Small intestine (tissue), 7 donors: ENCODE data around the gene LRRTM4. TPM values are rescaled to one million over a fixed set of nuclear protein-coding genes. Genes with fewer than 3 reads are reported as not detected.

Experiments
- DNase-seq, 2 donors: peaks; one replicate each; pipeline versions ENCODE4 v3.0.0 to v3.0.0-alpha.2; 2013
- FAIRE-seq: peaks from 2 replicates; lab custom pipeline; 2012; peaks lifted over from hg19 to GRCh38; lab: Jason Lieb, UNC
- H3K27ac ChIP-seq, 3 donors: one replicate each; pipeline ENCODE4 v1.5.1; 2013; ENCODE audit warnings: low read length in 2 of 3, mild to moderate bottlenecking in 2 of 3, control low read depth in 1 of 3, inconsistent platforms in 1 of 3, low read depth in 1 of 3, moderate library complexity in 1 of 3
- H3K27me3 ChIP-seq, 3 donors: one replicate each; pipeline ENCODE4 v1.6.1; 2013; ENCODE audit warnings: low read length in 3 of 3, inconsistent platforms in 1 of 3; ENCODE audit not compliant: control insufficient read depth in 3 of 3, insufficient read depth in 3 of 3
- H3K36me3 ChIP-seq, 3 donors: one replicate each; pipeline ENCODE4 v1.6.1; 2013; ENCODE audit warnings: low read length in 3 of 3, inconsistent platforms in 1 of 3, low read depth in 1 of 3, mild to moderate bottlenecking in 1 of 3, moderate library complexity in 1 of 3; ENCODE audit not compliant: control insufficient read depth in 3 of 3, insufficient read depth in 2 of 3
- H3K4me1 ChIP-seq, 3 donors: one replicate each; pipeline ENCODE4 v1.6.1; 2013; ENCODE audit warnings: low read length in 2 of 3, inconsistent platforms in 1 of 3, low read depth in 1 of 3, mild to moderate bottlenecking in 1 of 3, moderate library complexity in 1 of 3; ENCODE audit not compliant: control insufficient read depth in 3 of 3, insufficient read depth in 2 of 3
- H3K4me3 ChIP-seq, 3 donors: one replicate each; pipeline ENCODE4 v1.5.1; 2013; ENCODE audit warnings: low read length in 3 of 3, control low read depth in 1 of 3, inconsistent platforms in 1 of 3, low read depth in 1 of 3, mild to moderate bottlenecking in 1 of 3, moderate library complexity in 1 of 3
- H3K9me3 ChIP-seq, 2 donors: one replicate each; pipeline ENCODE4 v1.6.1; 2013; ENCODE audit warnings: low read depth in 1 of 2, low read length in 1 of 2; ENCODE audit not compliant: control insufficient read depth in 2 of 2, insufficient read depth in 1 of 2
- WGBS, 3 donors: extraction: QIAGEN DNeasy Blood & Tissue Kit; methylation state at CpG; one replicate each; pipeline ENCODE4 v1.1.7; 2013; 5-methylcytosine and 5-hydroxymethylcytosine counted together
- polyA plus RNA-seq, 4 donors: library from polyadenylated mRNA; stranded (reverse) in 3 of 4; unstranded in 1 of 4; fragments of 200-250 nt in 3 of 4; fragments of 120-200 nt in 1 of 4; gene quantifications; one replicate each; pipeline versions ENCODE4 v1.2.1 to v1.2.3, GENCODE V29; 2013
- donor health status: healthy with polysubstance abuse.
- donor health status: control.
- donor health status: control.
- donor health status: Bipolar disorder and iron deficiency.
- donor health status: healthy.

The LRRTM4 gene
- polyA plus RNA-seq, 4 donors: 0.07 to 0.09 TPM; not detected in 2

GRCh38 chr2:76980067-76980787 is 541.9 kb downstream of the LRRTM4 start:
- Histone ChIP-seq H3K9me3 (no peaks in the 10 kb centered on the region), H3K36me3 (no peaks in the 10 kb centered on the region), H3K27ac (no peak overlapping the region), H3K4me1 (no peaks in the 10 kb centered on the region), H3K4me3 (no peak overlapping the region), H3K27me3 (no peaks in the 10 kb centered on the region)
- FAIRE-seq (no peak), DNase-seq (no peak)
- WGBS, 3 donors: 56 to 63% (median 62%) methylated on average over 3 of the region's 3 CpGs

GRCh38 chr2:76977846-76978727 is 544.1 kb downstream of the LRRTM4 start:
- no peak for DNase-seq
- Histone ChIP-seq H3K36me3 (no peaks in the 10 kb centered on the region), H3K27me3 (no peaks in the 10 kb centered on the region), H3K27ac (no peak overlapping the region), H3K4me3 (no peak overlapping the region), H3K9me3 (no peaks in the 10 kb centered on the region), H3K4me1 (no peaks in the 10 kb centered on the region)
- no peak for FAIRE-seq
- 74 to 86% (median 80%) methylated on average over 3 of the region's 3 CpGs for WGBS, 3 donors

- Histone ChIP-seq H3K4me1 (no peaks in the 10 kb centered on the region), H3K27ac (no peak overlapping the region), H3K27me3 (no peaks in the 10 kb centered on the region), H3K36me3 (no peaks in the 10 kb centered on the region), H3K4me3 (no peak overlapping the region), H3K9me3 (no peaks in the 10 kb centered on the region)
- DNase-seq: no peak
- no peak for FAIRE-seq
Measured at GRCh38 chr2:76975752-76976151, 546.4 kb downstream of the LRRTM4 start.

- Histone ChIP-seq H3K4me3 (no peak overlapping the region), H3K36me3 (no peaks in the 10 kb centered on the region), H3K9me3 (no peaks in the 10 kb centered on the region), H3K4me1 (no peaks in the 10 kb centered on the region), H3K27ac (no peak overlapping the region), H3K27me3 (no peaks in the 10 kb centered on the region)
- no peak for DNase-seq
- no peak for FAIRE-seq
- 84 to 98% (median 96%) methylated on average over 4 of the region's 4 CpGs for WGBS, 3 donors
Measured at GRCh38 chr2:76973610-76974009, 548.6 kb downstream of the LRRTM4 start.

DNA sequence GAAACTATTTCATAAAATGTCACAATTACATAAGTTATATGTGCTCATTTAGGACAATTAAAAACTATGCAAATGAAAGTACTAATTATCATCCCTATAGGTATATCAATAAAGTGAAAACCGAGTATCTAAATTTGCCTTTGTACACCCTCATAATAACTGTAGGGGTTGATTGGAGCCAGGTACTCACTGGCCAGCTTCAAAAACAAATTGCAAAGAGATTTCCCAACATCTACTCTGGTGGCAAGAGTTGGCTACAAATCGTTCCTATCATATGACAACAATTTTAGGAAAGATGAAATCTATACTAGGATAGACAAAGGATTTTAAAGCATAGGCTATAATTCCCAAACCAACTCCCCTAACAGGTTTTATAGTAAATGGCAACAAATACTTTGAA is 556.4 kb downstream of the LRRTM4 start:
- DNase-seq (no peak), FAIRE-seq (no peak)
- 52 to 75% (median 56%) methylated on average over 2 of the region's 2 CpGs for WGBS, 3 donors
- no peak overlapping the region for H3K4me3 ChIP-seq
- H3K9me3 ChIP-seq: no peaks in the 10 kb centered on the region
- no peaks in the 10 kb centered on the region for H3K36me3 ChIP-seq
- no peaks in the 10 kb centered on the region for H3K4me1 ChIP-seq
- no peaks in the 10 kb centered on the region for H3K27me3 ChIP-seq
- no peak overlapping the region for H3K27ac ChIP-seq

- H3K27ac ChIP-seq: no peak overlapping the region
- no peak for FAIRE-seq
- no peaks in the 10 kb centered on the region for H3K27me3 ChIP-seq
- no peaks in the 10 kb centered on the region for H3K9me3 ChIP-seq
- H3K4me1 ChIP-seq: no peaks in the 10 kb centered on the region
- no peaks in the 10 kb centered on the region for H3K36me3 ChIP-seq
- no peak overlapping the region for H3K4me3 ChIP-seq
- peak in 1 of 2 donors; percentile 1 for DNase-seq
- 23 to 30% (median 23%) methylated on average over 3 of the region's 3 CpGs for WGBS, 3 donors
Measured at GRCh38 chr2:76958749-76959148, 563.4 kb downstream of the LRRTM4 start.

- Histone ChIP-seq H3K9me3 (no peaks in the 10 kb centered on the region), H3K4me3 (no peak overlapping the region), H3K4me1 (no peaks in the 10 kb centered on the region), H3K27me3 (no peaks in the 10 kb centered on the region), H3K36me3 (no peaks in the 10 kb centered on the region), H3K27ac (no peak overlapping the region)
- 56 to 61% (median 59%) methylated on average over 3 of the region's 3 CpGs for WGBS, 3 donors
- FAIRE-seq (peak; percentile 55), DNase-seq (peak; percentile 42 to 44)
Measured at GRCh38 chr2:76953733-76954347, 568.3 kb downstream of the LRRTM4 start.

DNA sequence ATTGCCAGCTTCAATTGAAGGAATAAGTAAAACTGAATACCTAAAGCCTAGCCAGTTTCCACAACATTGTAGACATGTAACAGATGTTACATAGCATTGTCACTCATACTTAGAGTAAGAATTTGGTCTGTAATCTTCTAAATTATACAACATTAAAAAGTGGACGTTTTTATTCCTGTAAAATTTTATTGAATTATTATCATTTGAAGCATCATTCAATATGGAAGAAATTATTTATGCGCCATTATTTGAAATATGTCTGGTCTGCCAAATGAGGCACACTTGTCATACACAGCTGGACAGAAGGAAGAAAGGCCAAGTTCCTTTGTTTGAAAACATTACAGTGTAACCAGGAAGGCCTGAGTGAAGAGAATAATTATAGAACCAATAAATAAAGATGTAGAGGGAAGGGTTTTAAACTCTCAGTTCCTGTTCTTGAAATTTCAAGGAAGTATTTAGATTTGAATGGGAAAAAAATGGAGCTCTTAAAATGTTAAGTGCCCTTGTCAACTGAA is 575.5 kb downstream of the LRRTM4 start:
- DNase-seq: no peak
- H3K27me3 ChIP-seq: no peaks in the 10 kb centered on the region
- no peaks in the 10 kb centered on the region for H3K36me3 ChIP-seq
- no peak overlapping the region for H3K27ac ChIP-seq
- no peak for FAIRE-seq
- no peaks in the 10 kb centered on the region for H3K9me3 ChIP-seq
- no peaks in the 10 kb centered on the region for H3K4me1 ChIP-seq
- no peak overlapping the region for H3K4me3 ChIP-seq
- WGBS, 3 donors: 41 to 54% (median 52%) methylated on average over 2 of the region's 2 CpGs
